K562 (cell line): ENCODE results near the gene ATP5F1D. TPM values are rescaled to one million over a fixed set of nuclear protein-coding genes. Genes with fewer than 3 reads are reported as not detected.

Experiments
- ARHGAP35 ChIP-seq: fragments of 450-650 bp; IDR thresholded peaks from 2 replicates; pipeline ENCODE4 v1.6.1; 2018; ENCODE audit not compliant: partially characterized antibody
- EP300 ChIP-seq: IDR thresholded peaks from 2 replicates; pipeline ENCODE4 v1.6.1; 2012; ENCODE audit warnings: low read length, improper control_type of control experiment
- HMGN3 ChIP-seq: IDR thresholded peaks from 2 replicates; pipeline ENCODE4 v1.6.1; 2011; ENCODE audit warnings: borderline replicate concordance, low read depth, mild to moderate bottlenecking, mixed read lengths, low read length; ENCODE audit not compliant: insufficient read length; ENCODE audit errors: extremely low read depth
- KAT8 ChIP-seq: fragments of 450-650 bp; IDR thresholded peaks from 2 replicates; pipeline ENCODE4 v1.6.1; 2016; ENCODE audit warnings: low read depth, mild to moderate bottlenecking
- MEIS2 ChIP-seq: fragments of 450-650 bp; IDR thresholded peaks from 2 replicates; pipeline ENCODE4 v1.6.1; 2014; ENCODE audit warnings: mild to moderate bottlenecking; ENCODE audit not compliant: partially characterized antibody
- MYNN ChIP-seq, 2 experiments: sonication (generic); formaldehyde crosslinking in 1 of 2; IDR thresholded peaks; 2 replicates each; pipeline versions ENCODE4 v1.5.0 to v1.6.1; 2016 to 2020; ENCODE audit warnings: antibody characterized with exemption in 1 of 2, missing genetic modification reagents in 1 of 2
- NR3C1 ChIP-seq: sonication (generic); formaldehyde crosslinking; IDR thresholded peaks from 2 replicates; pipeline ENCODE4 v1.8.1; 2022; ENCODE audit warnings: missing genetic modification reagents
- PHF21A ChIP-seq: fragments of 450-650 bp; IDR thresholded peaks from 2 replicates; pipeline ENCODE4 v1.6.1; 2017; ENCODE audit warnings: low read depth, borderline replicate concordance
- POLR3A ChIP-seq: IDR thresholded peaks from 2 replicates; pipeline ENCODE4 v1.6.1; 2011; ENCODE audit warnings: borderline replicate concordance, mild to moderate bottlenecking, moderate library complexity; ENCODE audit not compliant: insufficient read length, insufficient read depth; ENCODE audit errors: extremely low read depth
- SMAD1 ChIP-seq: fragments of 150-350 bp; IDR thresholded peaks from 2 replicates; pipeline ENCODE4 v1.6.1; 2014; ENCODE audit warnings: low read length, low read depth; ENCODE audit not compliant: partially characterized antibody
- SMAD4 ChIP-seq: fragments of 250-450 bp; sonication (Bioruptor Pico); conservative IDR thresholded peaks from 2 replicates; pipeline ENCODE4 v1.8.0; 2021; ENCODE audit warnings: inconsistent platforms, mild to moderate bottlenecking, moderate library complexity
- TAF15 ChIP-seq: fragments of 200-400 bp; formaldehyde crosslinking; IDR thresholded peaks from 2 replicates; pipeline ENCODE4 v1.6.1; 2017; ENCODE audit warnings: mild to moderate bottlenecking, low read depth, low read length, moderate library complexity
- ZBTB17 ChIP-seq: fragments of 450-650 bp; formaldehyde crosslinking; IDR thresholded peaks from 2 replicates; pipeline ENCODE4 v1.4.0; 2020; ENCODE audit warnings: mild to moderate bottlenecking
- ZBTB8A ChIP-seq: fragments of 450-650 bp; IDR thresholded peaks from 2 replicates; pipeline ENCODE4 v1.6.1; 2018; ENCODE audit warnings: mild to moderate bottlenecking, moderate library complexity; ENCODE audit not compliant: partially characterized antibody
- ZKSCAN1 ChIP-seq: fragments of 150-350 bp; IDR thresholded peaks from 2 replicates; pipeline ENCODE4 v1.6.1; 2016; ENCODE audit warnings: low read depth, low read length
- ZNF224 ChIP-seq: sonication (generic); formaldehyde crosslinking; IDR thresholded peaks from 2 replicates; pipeline ENCODE4 v1.8.0; 2022; ENCODE audit warnings: mild to moderate bottlenecking, missing genetic modification reagents
- ZNF696 ChIP-seq: fragments of 250-450 bp; sonication (Bioruptor Pico); conservative IDR thresholded peaks from 2 replicates; pipeline ENCODE4 v1.4.0; 2020; ENCODE audit warnings: mild to moderate bottlenecking, moderate library complexity
- polyA plus RNA-seq, 8 experiments: library from polyadenylated mRNA; depleted of rRNA in 4 of 8; stranded (reverse) in 5 of 8; unstranded in 3 of 8; fragments of >200 nt; fragmentation: Nextera tagmentation in 2 of 8; fragmentation: Illumina TruSeq in 1 of 8; extraction: Ambion mirVana in 2 of 8; extraction: Trizol in 1 of 8; gene quantifications; 2 replicates each; pipeline versions ENCODE4 v1.2.1 to v1.2.3, GENCODE V29; 2011 to 2014; ENCODE audit warnings: inconsistent platforms in 1 of 8, missing spikeins in 1 of 8
- total RNA-seq, 7 experiments: library from RNA; depleted of rRNA in 6 of 7; stranded (reverse); fragments of >200 nt in 6 of 7; fragmentation: Illumina TruSeq in 2 of 7; extraction: Trizol in 2 of 7; gene quantifications; 2 replicates each; pipeline versions ENCODE4 v1.2.1 to v1.2.3, GENCODE V29; 2011 to 2021; ENCODE audit warnings: low replicate concordance in 1 of 7
- TF ChIP-seq, protein P1 (sequence below), 3 experiments: IDR thresholded peaks in 2 of 3; conservative IDR thresholded peaks in 1 of 3; 2 replicates each; pipeline ENCODE4 v1.5.1; 2011 to 2012; ENCODE audit warnings: low read length in 3 of 3, mild to moderate bottlenecking in 3 of 3, control low read depth in 2 of 3, improper control_type of control experiment in 1 of 3, inconsistent platforms in 1 of 3, low read depth in 1 of 3, mixed read lengths in 1 of 3, moderate library complexity in 1 of 3; ENCODE audit not compliant: insufficient read depth in 2 of 3
- TF ChIP-seq, protein P2 (sequence below): IDR thresholded peaks from 2 replicates; pipeline ENCODE4 v1.6.1; 2016; ENCODE audit warnings: missing genetic modification characterization, missing compliant biosample characterization
- TF ChIP-seq, protein P3 (sequence below), 2 experiments: fragments of 450-650 bp in 1 of 2; sonication (generic) in 1 of 2; formaldehyde crosslinking in 1 of 2; IDR thresholded peaks in 1 of 2; conservative IDR thresholded peaks in 1 of 2; 2 replicates each; pipeline versions ENCODE4 v1.6.1 to v1.8.1; 2016 to 2023; ENCODE audit warnings: mild to moderate bottlenecking in 2 of 2, moderate library complexity in 2 of 2, inconsistent platforms in 1 of 2, missing genetic modification reagents in 1 of 2
- TF ChIP-seq, protein P4 (sequence below), 2 experiments: IDR thresholded peaks; 2 replicates each; pipeline ENCODE4 v1.6.1; 2012; ENCODE audit warnings: improper control_type of control experiment in 2 of 2, low read depth in 2 of 2, low read length in 2 of 2, borderline replicate concordance in 1 of 2

The ATP5F1D gene
- total and polyA plus RNA-seq, 9 of the 15 experiments (the other 6 are each of a cell fraction or from before 2014, with no cell fraction given) = 3.9 to 409 (median 36.8) TPM

DNA sequence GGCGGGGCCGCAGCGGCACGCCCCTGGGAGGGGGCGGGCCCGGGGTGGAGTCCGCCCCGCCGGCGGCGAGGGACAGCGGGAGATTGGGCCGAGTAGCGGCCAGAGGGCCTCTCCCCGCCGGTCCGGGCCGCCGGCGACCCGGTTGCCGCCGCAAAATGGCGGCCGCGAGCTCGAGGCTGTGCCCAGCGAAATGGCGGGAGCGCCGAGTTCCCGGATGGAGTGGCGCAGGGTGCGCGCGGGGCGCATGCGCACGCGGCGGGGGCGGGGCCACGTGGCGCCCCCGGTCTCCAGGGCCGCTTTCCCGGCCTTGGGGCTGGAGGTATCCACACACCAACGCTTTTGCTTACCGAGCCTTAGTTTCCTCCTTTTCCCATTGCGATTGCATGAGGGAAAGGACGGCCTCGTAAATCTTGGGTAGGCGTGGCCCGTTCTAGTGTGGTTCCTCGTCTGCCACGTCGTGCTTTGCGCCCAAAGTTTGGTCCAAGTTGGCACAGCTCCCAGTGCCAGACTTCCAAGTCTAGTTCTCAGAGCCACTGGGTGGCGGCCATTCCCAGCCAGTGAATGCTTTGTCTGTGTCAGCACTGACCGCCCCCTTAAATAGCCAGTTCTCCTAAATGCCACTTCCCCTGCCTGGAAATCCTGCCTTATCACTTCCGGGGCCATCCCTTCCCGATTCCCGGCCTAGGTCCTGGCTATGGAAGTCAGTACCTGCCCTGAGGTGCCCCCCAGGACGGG, 28.1 kb downstream of the ATP5F1D start (continued):
- TF ChIP-seq, protein P1, sequence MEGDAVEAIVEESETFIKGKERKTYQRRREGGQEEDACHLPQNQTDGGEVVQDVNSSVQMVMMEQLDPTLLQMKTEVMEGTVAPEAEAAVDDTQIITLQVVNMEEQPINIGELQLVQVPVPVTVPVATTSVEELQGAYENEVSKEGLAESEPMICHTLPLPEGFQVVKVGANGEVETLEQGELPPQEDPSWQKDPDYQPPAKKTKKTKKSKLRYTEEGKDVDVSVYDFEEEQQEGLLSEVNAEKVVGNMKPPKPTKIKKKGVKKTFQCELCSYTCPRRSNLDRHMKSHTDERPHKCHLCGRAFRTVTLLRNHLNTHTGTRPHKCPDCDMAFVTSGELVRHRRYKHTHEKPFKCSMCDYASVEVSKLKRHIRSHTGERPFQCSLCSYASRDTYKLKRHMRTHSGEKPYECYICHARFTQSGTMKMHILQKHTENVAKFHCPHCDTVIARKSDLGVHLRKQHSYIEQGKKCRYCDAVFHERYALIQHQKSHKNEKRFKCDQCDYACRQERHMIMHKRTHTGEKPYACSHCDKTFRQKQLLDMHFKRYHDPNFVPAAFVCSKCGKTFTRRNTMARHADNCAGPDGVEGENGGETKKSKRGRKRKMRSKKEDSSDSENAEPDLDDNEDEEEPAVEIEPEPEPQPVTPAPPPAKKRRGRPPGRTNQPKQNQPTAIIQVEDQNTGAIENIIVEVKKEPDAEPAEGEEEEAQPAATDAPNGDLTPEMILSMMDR (IDR thresholded peaks at IDR 0.05 in 2 of 3, conservative IDR thresholded peaks at IDR 0.05 in 1 of 3; ENCODE audit: insufficient read depth in 2 of 3, low read depth in 1 of 3, low read length in 3 of 3) = no peak
- TF ChIP-seq ZBTB17 (CRISPR knock-in tag) = peak; percentile 92
- TF ChIP-seq, protein P2, sequence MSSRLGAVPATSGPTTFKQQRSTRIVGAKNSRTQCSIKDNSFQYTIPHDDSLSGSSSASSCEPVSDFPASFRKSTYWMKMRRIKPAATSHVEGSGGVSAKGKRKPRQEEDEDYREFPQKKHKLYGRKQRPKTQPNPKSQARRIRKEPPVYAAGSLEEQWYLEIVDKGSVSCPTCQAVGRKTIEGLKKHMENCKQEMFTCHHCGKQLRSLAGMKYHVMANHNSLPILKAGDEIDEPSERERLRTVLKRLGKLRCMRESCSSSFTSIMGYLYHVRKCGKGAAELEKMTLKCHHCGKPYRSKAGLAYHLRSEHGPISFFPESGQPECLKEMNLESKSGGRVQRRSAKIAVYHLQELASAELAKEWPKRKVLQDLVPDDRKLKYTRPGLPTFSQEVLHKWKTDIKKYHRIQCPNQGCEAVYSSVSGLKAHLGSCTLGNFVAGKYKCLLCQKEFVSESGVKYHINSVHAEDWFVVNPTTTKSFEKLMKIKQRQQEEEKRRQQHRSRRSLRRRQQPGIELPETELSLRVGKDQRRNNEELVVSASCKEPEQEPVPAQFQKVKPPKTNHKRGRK (tag) = no peak
- no peak for TF ChIP-seq KAT8
- TF ChIP-seq ZNF224 (CRISPR knock-in tag) = no peak
- peak; percentile 11 for TF ChIP-seq SMAD1
- TF ChIP-seq ZKSCAN1 = no peak
- peak; percentile 78 for TF ChIP-seq SMAD4
- no peak for TF ChIP-seq POLR3A
- no peak for TF ChIP-seq NR3C1
- no peak for TF ChIP-seq TAF15
- no peak for TF ChIP-seq ZBTB8A
- TF ChIP-seq ARHGAP35 = no peak
- TF ChIP-seq ZNF696 (CRISPR knock-in tag) = no peak
- TF ChIP-seq HMGN3 = peak; percentile 43
- TF ChIP-seq, protein P3, sequence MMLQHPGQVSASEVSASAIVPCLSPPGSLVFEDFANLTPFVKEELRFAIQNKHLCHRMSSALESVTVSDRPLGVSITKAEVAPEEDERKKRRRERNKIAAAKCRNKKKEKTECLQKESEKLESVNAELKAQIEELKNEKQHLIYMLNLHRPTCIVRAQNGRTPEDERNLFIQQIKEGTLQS (IDR thresholded peaks at IDR 0.05) = no peak
- TF ChIP-seq, protein P3 (CRISPR knock-in tag; conservative IDR thresholded peaks at IDR 0.05) = no peak; the same call in 1 of the 2 replicates
- no peak for TF ChIP-seq EP300
- TF ChIP-seq, protein P4, sequence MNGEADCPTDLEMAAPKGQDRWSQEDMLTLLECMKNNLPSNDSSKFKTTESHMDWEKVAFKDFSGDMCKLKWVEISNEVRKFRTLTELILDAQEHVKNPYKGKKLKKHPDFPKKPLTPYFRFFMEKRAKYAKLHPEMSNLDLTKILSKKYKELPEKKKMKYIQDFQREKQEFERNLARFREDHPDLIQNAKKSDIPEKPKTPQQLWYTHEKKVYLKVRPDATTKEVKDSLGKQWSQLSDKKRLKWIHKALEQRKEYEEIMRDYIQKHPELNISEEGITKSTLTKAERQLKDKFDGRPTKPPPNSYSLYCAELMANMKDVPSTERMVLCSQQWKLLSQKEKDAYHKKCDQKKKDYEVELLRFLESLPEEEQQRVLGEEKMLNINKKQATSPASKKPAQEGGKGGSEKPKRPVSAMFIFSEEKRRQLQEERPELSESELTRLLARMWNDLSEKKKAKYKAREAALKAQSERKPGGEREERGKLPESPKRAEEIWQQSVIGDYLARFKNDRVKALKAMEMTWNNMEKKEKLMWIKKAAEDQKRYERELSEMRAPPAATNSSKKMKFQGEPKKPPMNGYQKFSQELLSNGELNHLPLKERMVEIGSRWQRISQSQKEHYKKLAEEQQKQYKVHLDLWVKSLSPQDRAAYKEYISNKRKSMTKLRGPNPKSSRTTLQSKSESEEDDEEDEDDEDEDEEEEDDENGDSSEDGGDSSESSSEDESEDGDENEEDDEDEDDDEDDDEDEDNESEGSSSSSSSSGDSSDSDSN (IDR thresholded peaks at IDR 0.05; ENCODE audit: borderline replicate concordance in 1 of 2, low read depth in 2 of 2, low read length in 2 of 2) = no peak
- no peak for TF ChIP-seq PHF21A
- TF ChIP-seq MYNN (IDR thresholded peaks at IDR 0.05) = no peak
- no peak for TF ChIP-seq MYNN (CRISPR knock-in tag; IDR thresholded peaks at IDR 0.05)
- peak; percentile 86 for TF ChIP-seq MEIS2
